ENCODE measurements around the gene FBXL13.
"Not testable (repeated sequence)": the region's sequence is repeated elsewhere in the genome, so short reads cannot be mapped to it uniquely, and the experiment has no call there.

FBXL13 gene

GRCh38 chr7:103074519-103075336 is at the start of gene FBXL13, which contains the start of gene ARMC10:
Gene FBXL13 (minus strand): TSS chr7:103074796.
Gene ARMC10 (plus strand): TSS chr7:103075140. CDS start chr7:103075273, 133 bp downstream.
- Mint-ChIP-seq H3K27ac (peak within 1 kb of the TSS; percentile 86), H3K9me3 (no peaks in the 10 kb centered on the region), H3K36me3 (ENCODE audit: low read depth) (no peaks in the 10 kb centered on the region), H3K27me3 (ENCODE audit: low read depth) (no peaks in the 10 kb centered on the region), H3K4me3 (peak within 1 kb of the TSS; percentile 94), H3K4me1 (ENCODE audit: low read depth) (peaks cover 22% of the 10 kb centered on the region)

- H3K27me3 Mint-ChIP-seq (ENCODE audit: low read depth) = no peaks in the 10 kb centered on the region
- H3K36me3 Mint-ChIP-seq (ENCODE audit: low read depth) = peaks cover 34% of the 10 kb centered on the region
- H3K27ac Mint-ChIP-seq = no peak overlapping the region
Measured at GRCh38 chr7:103123529-103123928, 48.9 kb upstream of the FBXL13 start.

GRCh38 chr7:103121641-103122040 is 47.0 kb upstream of the FBXL13 start:
- no peaks in the 10 kb centered on the region for H3K27me3 Mint-ChIP-seq (ENCODE audit: low read depth)
- peak overlapping the region; percentile 12 for H3K27ac Mint-ChIP-seq
- no peaks in the 10 kb centered on the region for H3K9me3 Mint-ChIP-seq
- H3K4me1 Mint-ChIP-seq (ENCODE audit: low read depth) = no peaks in the 10 kb centered on the region
- no peak overlapping the region for H3K4me3 Mint-ChIP-seq
- H3K36me3 Mint-ChIP-seq (ENCODE audit: low read depth) = peaks cover 23% of the 10 kb centered on the region

More at GRCh38 chr7:103123529-103123928, 48.9 kb upstream of the FBXL13 start:
- no peaks in the 10 kb centered on the region for H3K4me1 Mint-ChIP-seq (ENCODE audit: low read depth)
- no peaks in the 10 kb centered on the region for H3K9me3 Mint-ChIP-seq
- H3K4me3 Mint-ChIP-seq = no peak overlapping the region

- H3K9me3 Mint-ChIP-seq = no peaks in the 10 kb centered on the region
- H3K36me3 Mint-ChIP-seq (ENCODE audit: low read depth) = peaks cover 19% of the 10 kb centered on the region
Measured at GRCh38 chr7:103120362-103120761, 45.8 kb upstream of the FBXL13 start.

GRCh38 chr7:103119791-103120291 is 45.2 kb upstream of the FBXL13 start:
- H3K4me3 Mint-ChIP-seq = no peak overlapping the region
- H3K9me3 Mint-ChIP-seq = no peaks in the 10 kb centered on the region
- no peak overlapping the region for H3K27ac Mint-ChIP-seq
- H3K27me3 Mint-ChIP-seq (ENCODE audit: low read depth) = no peaks in the 10 kb centered on the region
- no peaks in the 10 kb centered on the region for H3K4me1 Mint-ChIP-seq (ENCODE audit: low read depth)
- H3K36me3 Mint-ChIP-seq (ENCODE audit: low read depth) = peaks cover 19% of the 10 kb centered on the region

More at GRCh38 chr7:103120362-103120761, 45.8 kb upstream of the FBXL13 start:
- Mint-ChIP-seq H3K4me1 (ENCODE audit: low read depth) (no peaks in the 10 kb centered on the region), H3K27me3 (ENCODE audit: low read depth) (no peaks in the 10 kb centered on the region), H3K4me3 (no peak overlapping the region), H3K27ac (no peak overlapping the region)

- Mint-ChIP-seq H3K27ac (no peak overlapping the region), H3K9me3 (no peaks in the 10 kb centered on the region), H3K27me3 (ENCODE audit: low read depth) (no peaks in the 10 kb centered on the region), H3K4me3 (no peak overlapping the region), H3K36me3 (ENCODE audit: low read depth) (peaks cover 19% of the 10 kb centered on the region), H3K4me1 (ENCODE audit: low read depth) (peaks cover 9% of the 10 kb centered on the region)
Measured at GRCh38 chr7:103117465-103117864, 42.9 kb upstream of the FBXL13 start.

GRCh38 chr7:103116991-103117390 is 42.4 kb upstream of the FBXL13 start:
- H3K4me3 Mint-ChIP-seq = no peak overlapping the region
- no peaks in the 10 kb centered on the region for H3K27me3 Mint-ChIP-seq (ENCODE audit: low read depth)
- peaks cover 16% of the 10 kb centered on the region for H3K36me3 Mint-ChIP-seq (ENCODE audit: low read depth)
- H3K4me1 Mint-ChIP-seq (ENCODE audit: low read depth) = peaks cover 9% of the 10 kb centered on the region
- H3K9me3 Mint-ChIP-seq = no peaks in the 10 kb centered on the region
- no peak overlapping the region for H3K27ac Mint-ChIP-seq

GRCh38 chr7:103116511-103116910 is 41.9 kb upstream of the FBXL13 start:
- no peaks in the 10 kb centered on the region for H3K27me3 Mint-ChIP-seq (ENCODE audit: low read depth)
- no peak overlapping the region for H3K4me3 Mint-ChIP-seq
- peaks cover 16% of the 10 kb centered on the region for H3K36me3 Mint-ChIP-seq (ENCODE audit: low read depth)
- no peak overlapping the region for H3K27ac Mint-ChIP-seq
- peaks cover 9% of the 10 kb centered on the region for H3K4me1 Mint-ChIP-seq (ENCODE audit: low read depth)
- H3K9me3 Mint-ChIP-seq = no peaks in the 10 kb centered on the region

GRCh38 chr7:103115771-103116170 is 41.2 kb upstream of the FBXL13 start:
- Mint-ChIP-seq H3K4me3 (no peak overlapping the region), H3K4me1 (ENCODE audit: low read depth) (peaks cover 9% of the 10 kb centered on the region), H3K36me3 (ENCODE audit: low read depth) (peaks cover 20% of the 10 kb centered on the region), H3K9me3 (peaks cover 4% of the 10 kb centered on the region), H3K27ac (no peak overlapping the region), H3K27me3 (ENCODE audit: low read depth) (no peaks in the 10 kb centered on the region)

GRCh38 chr7:103114576-103115008 is 40.0 kb upstream of the FBXL13 start:
- peaks cover 26% of the 10 kb centered on the region for H3K36me3 Mint-ChIP-seq (ENCODE audit: low read depth)
- H3K4me1 Mint-ChIP-seq (ENCODE audit: low read depth) = peaks cover 12% of the 10 kb centered on the region
- H3K4me3 Mint-ChIP-seq = no peak overlapping the region
- no peak overlapping the region for H3K27ac Mint-ChIP-seq
- H3K27me3 Mint-ChIP-seq (ENCODE audit: low read depth) = no peaks in the 10 kb centered on the region
- peaks cover 11% of the 10 kb centered on the region for H3K9me3 Mint-ChIP-seq

GRCh38 chr7:103113164-103113563 is 38.6 kb upstream of the FBXL13 start:
- peaks cover 18% of the 10 kb centered on the region for H3K9me3 Mint-ChIP-seq
- H3K27me3 Mint-ChIP-seq (ENCODE audit: low read depth) = no peaks in the 10 kb centered on the region
- no peak overlapping the region for H3K4me3 Mint-ChIP-seq
- H3K36me3 Mint-ChIP-seq (ENCODE audit: low read depth) = peaks cover 32% of the 10 kb centered on the region
- H3K27ac Mint-ChIP-seq = no peak overlapping the region
- H3K4me1 Mint-ChIP-seq (ENCODE audit: low read depth) = peaks cover 19% of the 10 kb centered on the region

- H3K4me1 Mint-ChIP-seq (ENCODE audit: low read depth) = peaks cover 14% of the 10 kb centered on the region
- H3K4me3 Mint-ChIP-seq; H3K27me3 Mint-ChIP-seq (ENCODE audit: low read depth); H3K27ac Mint-ChIP-seq: not testable (repeated sequence)
- H3K9me3 Mint-ChIP-seq = peaks cover 24% of the 10 kb centered on the region
- peaks cover 50% of the 10 kb centered on the region for H3K36me3 Mint-ChIP-seq (ENCODE audit: low read depth)
Measured at GRCh38 chr7:103106703-103107070, 32.1 kb upstream of the FBXL13 start.

GRCh38 chr7:103106005-103106702 is 31.6 kb upstream of the FBXL13 start:
- Mint-ChIP-seq H3K27me3 (ENCODE audit: low read depth) (no peaks in the 10 kb centered on the region), H3K27ac (no peak overlapping the region)

GRCh38 chr7:103101543-103101942 is 26.9 kb upstream of the FBXL13 start:
- Mint-ChIP-seq H3K4me1 (ENCODE audit: low read depth) (no peaks in the 10 kb centered on the region), H3K9me3 (no peaks in the 10 kb centered on the region), H3K27me3 (ENCODE audit: low read depth) (no peaks in the 10 kb centered on the region), H3K36me3 (ENCODE audit: low read depth) (peaks cover 26% of the 10 kb centered on the region), H3K27ac (no peak overlapping the region), H3K4me3 (no peak overlapping the region)

More at GRCh38 chr7:103106005-103106702, 31.6 kb upstream of the FBXL13 start:
- Mint-ChIP-seq H3K4me1 (ENCODE audit: low read depth) (peaks cover 14% of the 10 kb centered on the region), H3K9me3 (peaks cover 24% of the 10 kb centered on the region), H3K36me3 (ENCODE audit: low read depth) (peaks cover 48% of the 10 kb centered on the region), H3K4me3 (no peak overlapping the region)

GRCh38 chr7:103100348-103100747 is 25.8 kb upstream of the FBXL13 start:
- Mint-ChIP-seq H3K4me1 (ENCODE audit: low read depth) (no peaks in the 10 kb centered on the region), H3K27me3 (ENCODE audit: low read depth) (no peaks in the 10 kb centered on the region), H3K9me3 (no peaks in the 10 kb centered on the region), H3K27ac (no peak overlapping the region), H3K4me3 (no peak overlapping the region), H3K36me3 (ENCODE audit: low read depth) (peaks cover 31% of the 10 kb centered on the region)
